HG02938 (cell line): ENCODE results near the gene NFATC3.
"Not testable (repeated sequence)": the region's sequence is repeated elsewhere in the genome, so short reads cannot be mapped to it uniquely, and the experiment has no call there.

Experiments used
- ATAC-seq: cut with Tn5 transposase; IDR thresholded peaks from one replicate; pipeline ENCODE4 v1.9.1; 2021; ENCODE audit warnings: mild to moderate bottlenecking, moderate library complexity; ENCODE audit not compliant: unreplicated experiment

The NFATC3 gene

GRCh38 chr16:68088130-68088972, 3.2 kb downstream of the NFATC3 start:
- ATAC-seq: no peak

- ATAC-seq: no peak
Measured at GRCh38 chr16:68089067-68089466, 3.9 kb downstream of the NFATC3 start.

GRCh38 chr16:68090130-68090529, 5.0 kb downstream of the NFATC3 start:
- no peak for ATAC-seq

- ATAC-seq: no peak
Measured at GRCh38 chr16:68090533-68090932, 5.4 kb downstream of the NFATC3 start.

- ATAC-seq: no peak
Measured at GRCh38 chr16:68091380-68092261, 6.5 kb downstream of the NFATC3 start.

GRCh38 chr16:68092275-68092674, 7.1 kb downstream of the NFATC3 start:
- not testable (repeated sequence) for ATAC-seq

- no peak for ATAC-seq
Measured at GRCh38 chr16:68093816-68094613, 8.8 kb downstream of the NFATC3 start.

- no peak for ATAC-seq
Measured at GRCh38 chr16:68094614-68094934, 9.4 kb downstream of the NFATC3 start.

GRCh38 chr16:68096491-68096890, 11.3 kb downstream of the NFATC3 start:
- no peak for ATAC-seq

GRCh38 chr16:68097088-68097487, 11.9 kb downstream of the NFATC3 start:
- no peak for ATAC-seq

- no peak for ATAC-seq
Measured at GRCh38 chr16:68097895-68098294, 12.7 kb downstream of the NFATC3 start.

- no peak for ATAC-seq
Measured at GRCh38 chr16:68100488-68100887, 15.3 kb downstream of the NFATC3 start.

GRCh38 chr16:68105611-68106010, 20.4 kb downstream of the NFATC3 start:
- no peak for ATAC-seq

GRCh38 chr16:68107230-68107928, 22.2 kb downstream of the NFATC3 start:
- ATAC-seq: not testable (repeated sequence)

- ATAC-seq: not testable (repeated sequence)
Measured at GRCh38 chr16:68109156-68109555, 24.0 kb downstream of the NFATC3 start.

GRCh38 chr16:68110611-68111010, 25.4 kb downstream of the NFATC3 start:
- ATAC-seq: not testable (repeated sequence)

GRCh38 chr16:68111379-68111778, 26.2 kb downstream of the NFATC3 start:
- ATAC-seq: no peak

- no peak for ATAC-seq
Measured at GRCh38 chr16:68113059-68113761, 28.0 kb downstream of the NFATC3 start.

- ATAC-seq: no peak
Measured at GRCh38 chr16:68113765-68114240, 28.6 kb downstream of the NFATC3 start.

- not testable (repeated sequence) for ATAC-seq
Measured at GRCh38 chr16:68114939-68115338, 29.8 kb downstream of the NFATC3 start.
